GM12873 (cell line): ENCODE measurements around the gene BAIAP2L2.

ENCODE experiments used
- TF ChIP-seq, protein P1 (sequence below): IDR thresholded peaks from 2 replicates; pipeline ENCODE4 v1.5.1; 2012; ENCODE audit warnings: low read depth, mild to moderate bottlenecking, moderate library complexity, low read length, control low read depth; ENCODE audit not compliant: insufficient read depth; ENCODE audit errors: missing control alignments

BAIAP2L2 gene

DNA sequence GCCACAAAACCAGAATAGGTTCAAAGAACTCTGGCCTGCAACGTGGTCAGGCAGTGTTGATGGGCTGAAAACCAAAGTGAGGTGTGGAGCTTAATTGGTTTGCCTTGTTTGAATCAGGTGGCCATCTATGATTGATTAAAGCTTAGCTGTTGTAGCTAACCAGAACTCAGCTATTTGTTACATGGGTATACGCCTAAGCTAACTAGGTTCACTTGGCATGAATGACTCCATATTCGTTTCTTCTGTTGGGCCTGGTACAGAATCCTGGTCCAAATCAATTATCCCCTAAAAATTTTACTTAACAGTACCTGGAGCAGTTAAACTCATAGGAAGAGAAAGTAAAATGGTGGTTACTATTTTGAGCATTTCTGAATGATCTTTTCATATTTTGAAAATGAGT is 7.7 kb upstream of the BAIAP2L2 start:
- TF ChIP-seq, protein P1, sequence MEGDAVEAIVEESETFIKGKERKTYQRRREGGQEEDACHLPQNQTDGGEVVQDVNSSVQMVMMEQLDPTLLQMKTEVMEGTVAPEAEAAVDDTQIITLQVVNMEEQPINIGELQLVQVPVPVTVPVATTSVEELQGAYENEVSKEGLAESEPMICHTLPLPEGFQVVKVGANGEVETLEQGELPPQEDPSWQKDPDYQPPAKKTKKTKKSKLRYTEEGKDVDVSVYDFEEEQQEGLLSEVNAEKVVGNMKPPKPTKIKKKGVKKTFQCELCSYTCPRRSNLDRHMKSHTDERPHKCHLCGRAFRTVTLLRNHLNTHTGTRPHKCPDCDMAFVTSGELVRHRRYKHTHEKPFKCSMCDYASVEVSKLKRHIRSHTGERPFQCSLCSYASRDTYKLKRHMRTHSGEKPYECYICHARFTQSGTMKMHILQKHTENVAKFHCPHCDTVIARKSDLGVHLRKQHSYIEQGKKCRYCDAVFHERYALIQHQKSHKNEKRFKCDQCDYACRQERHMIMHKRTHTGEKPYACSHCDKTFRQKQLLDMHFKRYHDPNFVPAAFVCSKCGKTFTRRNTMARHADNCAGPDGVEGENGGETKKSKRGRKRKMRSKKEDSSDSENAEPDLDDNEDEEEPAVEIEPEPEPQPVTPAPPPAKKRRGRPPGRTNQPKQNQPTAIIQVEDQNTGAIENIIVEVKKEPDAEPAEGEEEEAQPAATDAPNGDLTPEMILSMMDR: no peak

DNA sequence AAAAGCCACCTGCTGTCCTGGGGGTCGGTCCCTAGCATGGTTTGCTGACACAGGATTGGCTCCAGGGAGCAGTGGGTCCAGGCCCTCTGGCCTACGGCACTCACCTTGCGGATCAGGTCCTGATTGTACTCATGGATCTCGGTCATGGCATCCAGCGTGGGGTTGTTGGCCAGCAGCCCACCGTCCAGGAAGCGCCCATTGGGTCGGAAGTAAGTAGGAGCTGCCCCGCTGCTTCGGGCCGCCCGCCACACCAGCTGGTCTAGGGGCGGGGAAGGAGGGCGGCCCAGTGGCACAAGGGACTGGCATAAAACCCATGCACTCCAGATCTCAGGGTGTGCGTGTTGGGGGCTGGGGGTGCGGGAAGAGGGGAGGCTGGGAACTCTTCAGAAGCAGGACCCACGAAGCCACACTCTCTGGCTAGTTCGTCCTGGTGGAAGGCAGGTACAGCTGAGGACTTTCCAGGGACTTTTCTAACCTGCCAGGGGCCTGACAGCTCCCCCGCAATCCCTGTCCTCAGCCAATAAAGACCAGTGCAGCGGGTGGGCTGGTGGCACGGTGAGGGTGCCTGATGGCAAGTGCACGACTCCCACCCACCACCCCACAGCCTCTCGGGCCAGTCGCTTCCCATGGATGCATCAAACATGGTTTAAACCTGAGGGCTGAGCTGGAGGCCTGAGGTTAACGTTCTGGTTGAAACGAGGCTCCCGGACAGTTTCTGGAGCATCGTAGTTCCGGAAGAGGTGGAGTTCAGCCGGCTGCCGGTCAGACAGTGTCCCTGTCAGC is 5.1 kb upstream of the BAIAP2L2 start:
- TF ChIP-seq, protein P1: no peak

DNA sequence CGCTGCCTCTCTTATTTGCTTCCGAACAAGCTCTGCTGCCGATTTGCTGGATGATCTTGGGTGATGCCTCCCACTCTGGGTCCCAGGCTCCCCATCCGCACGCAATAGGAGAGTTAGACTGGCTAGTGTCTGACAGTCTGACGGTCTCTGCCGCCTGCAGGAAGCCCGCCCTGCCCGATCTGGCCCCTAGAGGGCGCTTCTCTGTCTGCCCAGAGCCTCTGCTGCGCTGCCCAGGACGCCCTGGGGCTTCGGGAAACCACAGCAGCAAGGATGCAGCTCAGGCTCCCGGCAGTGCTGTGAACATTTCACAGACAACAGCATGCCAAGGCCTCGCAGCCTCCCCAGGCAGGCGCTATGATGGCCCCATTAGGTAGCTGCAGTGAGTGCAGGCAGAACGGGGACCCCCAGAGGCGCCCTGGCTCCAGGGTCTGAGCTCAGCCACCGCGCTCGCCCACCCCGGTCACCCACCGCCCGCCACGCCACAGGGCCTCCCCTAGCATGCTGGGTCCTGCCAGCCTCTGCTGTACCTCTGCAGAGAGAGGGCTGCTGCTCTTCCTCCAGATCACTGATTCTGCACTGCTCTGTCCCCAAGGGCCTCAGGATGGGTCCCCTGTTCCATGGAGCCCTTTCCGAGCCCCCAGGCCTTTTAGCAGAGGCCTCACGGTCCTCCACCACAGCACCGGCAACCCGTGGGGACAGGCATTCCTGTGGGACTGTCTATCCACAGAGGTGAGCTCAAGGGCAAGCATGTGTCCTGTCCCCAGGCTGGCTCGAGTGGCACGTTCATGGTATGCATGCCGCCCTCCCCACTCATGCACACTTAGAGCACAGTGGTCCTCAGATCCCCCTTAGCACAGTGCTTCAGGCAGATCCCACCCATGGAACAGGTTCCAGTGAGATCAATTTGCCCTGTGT is 4.3 kb upstream of the BAIAP2L2 start:
- TF ChIP-seq, protein P1: peak; percentile 95

DNA sequence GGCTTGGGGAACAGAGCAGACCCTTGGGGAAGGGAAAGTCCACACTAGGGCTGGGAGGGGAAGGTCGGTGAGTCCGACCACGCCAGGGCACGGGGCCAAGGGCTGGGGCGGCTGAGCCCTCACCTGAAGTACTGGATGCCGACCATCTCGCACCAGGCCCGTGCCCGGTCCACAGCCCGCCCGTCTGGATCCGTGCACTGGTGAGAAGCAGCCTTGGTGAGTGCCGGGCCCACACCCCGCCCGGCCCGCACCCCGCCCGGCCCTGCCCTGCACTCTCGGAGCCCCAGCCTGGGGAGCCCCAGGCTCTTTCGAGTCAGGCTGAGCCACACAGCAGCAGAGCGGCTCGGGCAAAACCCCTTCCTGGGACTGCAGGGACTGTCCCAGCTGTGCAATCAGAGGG is 1.9 kb upstream of the BAIAP2L2 start:
- TF ChIP-seq, protein P1: no peak

DNA sequence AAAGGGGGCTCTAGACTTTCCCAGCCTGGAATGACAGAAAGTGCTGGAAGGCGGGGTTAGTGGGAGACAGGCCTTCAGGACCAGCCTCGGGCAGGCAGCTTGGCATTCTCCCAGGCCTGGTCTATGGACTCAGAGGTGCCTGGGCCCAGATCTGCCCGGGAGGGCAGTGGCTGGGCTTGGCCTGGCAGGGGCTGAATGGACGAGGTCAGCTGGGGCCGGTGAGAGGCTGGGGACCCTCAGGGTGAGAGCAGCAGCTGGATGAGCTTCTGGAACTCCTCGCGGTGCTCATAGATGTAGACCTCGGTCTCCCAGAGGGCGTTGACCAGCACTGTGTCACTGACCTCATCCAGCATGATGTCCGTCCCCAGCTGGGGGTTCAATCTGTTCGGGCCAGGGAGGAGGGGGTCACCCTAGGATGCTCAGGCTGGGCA is 1.5 kb upstream of the BAIAP2L2 start:
- TF ChIP-seq, protein P1: no peak

DNA sequence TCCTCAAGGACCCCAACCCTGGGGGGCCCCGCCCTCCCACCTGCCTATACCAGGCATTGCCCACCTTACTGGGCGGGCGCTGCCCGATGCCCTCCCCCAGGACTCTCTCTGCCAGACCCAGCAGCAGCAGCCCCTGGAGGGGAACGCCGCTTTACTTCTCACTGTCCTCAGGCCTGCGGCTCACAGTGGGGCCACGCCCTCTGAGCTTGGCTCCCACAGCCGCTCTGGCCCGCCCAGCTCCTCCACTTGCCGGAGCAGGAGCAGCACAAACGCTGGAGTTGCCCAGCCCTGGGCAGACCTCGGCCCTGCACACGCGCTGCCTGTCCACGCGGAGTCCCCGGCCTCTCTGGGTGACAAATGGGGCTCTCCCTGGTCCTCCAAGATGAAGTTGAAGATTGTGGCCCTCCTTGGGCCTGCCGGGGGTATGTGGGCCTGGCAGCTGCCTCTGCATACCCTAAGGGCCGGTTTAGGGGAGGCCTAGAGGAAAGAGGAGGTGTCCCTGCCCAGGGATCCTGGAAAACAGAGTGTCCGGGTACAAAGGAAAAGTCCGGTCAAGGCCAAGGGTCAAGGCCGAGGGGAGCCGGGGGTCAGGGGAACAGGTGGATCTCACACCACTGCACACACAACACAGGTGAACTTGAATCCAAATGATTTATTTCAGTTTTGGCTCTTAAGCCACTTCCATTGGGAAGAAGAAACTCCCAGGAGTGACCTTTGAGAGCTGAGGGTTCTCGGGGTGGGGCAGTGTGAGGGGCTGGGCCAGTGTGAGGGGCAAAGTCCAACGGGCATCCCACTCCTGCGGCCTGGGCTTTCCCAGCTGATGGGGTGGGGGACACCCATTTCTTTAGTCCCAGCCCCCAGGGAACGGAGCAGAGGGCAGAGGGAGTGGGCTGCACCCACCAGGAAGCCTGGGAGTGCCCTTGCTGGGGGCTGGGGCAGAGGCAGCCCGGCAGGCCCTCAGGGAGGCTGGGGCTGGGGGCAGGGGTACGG is 674 bp upstream of the BAIAP2L2 start:
- TF ChIP-seq, protein P1: no peak
